DMS153 treated with DMSO at 0.1 percent for 48 hours (cell line): ENCODE results near the gene CGREF1.
A peak's percentile ranks its signal among the peaks of the same experiment; 100 is the strongest.
"Not testable (repeated sequence)": the region's sequence is repeated elsewhere in the genome, so short reads cannot be mapped to it uniquely, and the experiment has no call there.

ENCODE experiments used
- DNase-seq: peaks from one replicate; lab custom pipeline; 2025; ENCODE audit not compliant: unreplicated experiment; lab: John Stamatoyannopoulos, UW

CGREF1 gene

GRCh38 chr2:27076323-27076722 lies 42.6 kb downstream of the CGREF1 start:
- DNase-seq, result no peak

- not testable (repeated sequence) for DNase-seq
These were observed 43.4 kb downstream of the CGREF1 start for GRCh38 chr2:27075566-27075871.

GRCh38 chr2:27074738-27075565 lies 44.0 kb downstream of the CGREF1 start:
- DNase-seq, result no peak

DNA sequence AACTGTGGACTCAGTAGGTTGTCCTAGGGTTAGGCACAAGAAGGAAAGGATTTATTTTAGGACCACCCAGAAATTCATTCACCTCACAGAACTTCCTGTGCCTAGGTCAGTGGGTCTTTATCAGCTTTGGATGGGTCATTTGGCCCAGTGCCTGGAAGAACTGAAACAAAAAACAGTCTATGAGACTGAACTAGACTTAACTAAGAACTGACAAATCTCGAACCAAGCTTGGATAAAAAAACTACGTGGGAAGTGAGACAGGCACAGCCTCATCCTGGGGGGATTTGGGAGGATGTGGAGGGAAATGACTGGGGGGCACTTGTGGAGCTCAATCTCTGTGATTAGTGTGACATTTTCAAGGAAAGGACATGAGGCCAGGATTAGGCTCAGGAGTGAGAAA lies 45.1 kb downstream of the CGREF1 start:
- DNase-seq, result no peak

- no peak for DNase-seq
These were observed 46.0 kb downstream of the CGREF1 start for GRCh38 chr2:27072920-27073319.

GRCh38 chr2:27071990-27072830 lies 46.7 kb downstream of the CGREF1 start:
- no peak for DNase-seq

GRCh38 chr2:27071277-27071989 lies 47.5 kb downstream of the CGREF1 start, which contains the start of gene OST4:
OST4 (minus strand) TSS chr2:27071654.
- peak; percentile 73 for DNase-seq

- no peak for DNase-seq
These were observed 48.2 kb downstream of the CGREF1 start for GRCh38 chr2:27070653-27071276.

DNA sequence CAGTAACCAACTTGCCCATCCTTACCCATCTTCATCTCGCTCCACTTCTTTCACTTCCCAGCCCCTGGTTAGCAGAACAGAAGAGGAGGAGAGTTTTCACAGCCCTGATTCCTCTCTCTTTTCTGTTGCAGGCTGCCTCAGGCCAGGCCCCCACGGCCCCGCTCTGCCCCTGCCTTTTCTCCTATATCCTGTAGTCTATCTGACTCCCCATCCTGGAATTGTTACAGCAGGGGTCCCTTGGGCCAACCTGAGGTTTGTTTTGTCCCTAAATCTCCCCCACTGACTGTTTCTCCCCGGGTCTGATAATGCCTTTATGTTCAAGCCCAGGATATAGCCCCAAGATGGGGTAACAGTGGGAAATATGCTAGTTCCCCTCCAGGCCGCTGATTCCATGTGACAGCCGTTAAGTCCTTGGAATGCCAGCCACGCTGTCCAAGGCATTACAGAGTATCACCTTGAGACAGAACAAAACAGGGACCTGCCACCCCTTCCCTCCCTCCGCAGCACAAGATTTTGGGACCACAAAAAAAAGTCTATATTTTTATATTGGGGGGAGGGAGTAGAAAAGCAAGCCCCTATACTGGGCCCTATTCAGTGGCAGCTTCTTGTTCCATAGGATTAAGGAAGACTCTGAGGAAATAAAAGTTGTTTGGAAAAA lies 48.8 kb downstream of the CGREF1 start:
- DNase-seq, result no peak

DNA sequence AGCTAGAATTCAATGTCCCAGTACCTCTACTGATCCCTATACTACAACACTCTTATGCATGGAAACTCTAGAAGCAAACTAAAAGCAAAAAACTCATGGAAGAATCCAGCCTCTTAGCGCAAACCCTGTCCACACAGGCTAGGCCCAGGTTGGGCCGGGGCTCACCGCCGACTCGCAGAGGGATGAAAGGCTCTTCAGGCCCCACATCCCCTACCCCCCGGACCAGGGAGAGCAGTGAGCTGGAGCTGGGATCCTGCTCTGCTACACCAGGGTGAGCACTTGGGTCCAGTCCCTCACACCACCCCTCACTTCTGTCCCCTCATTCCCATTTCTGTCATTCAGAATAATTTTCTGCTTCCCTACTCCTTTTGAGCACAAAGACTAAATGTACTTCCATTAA lies 49.5 kb downstream of the CGREF1 start:
- no peak for DNase-seq

- no peak for DNase-seq
These were observed 51.5 kb downstream of the CGREF1 start for GRCh38 chr2:27067385-27067784.

GRCh38 chr2:27065128-27065527 lies 53.8 kb downstream of the CGREF1 start:
- DNase-seq, result no peak

GRCh38 chr2:27060323-27060722 lies 58.6 kb downstream of the CGREF1 start:
- no peak for DNase-seq

DNA sequence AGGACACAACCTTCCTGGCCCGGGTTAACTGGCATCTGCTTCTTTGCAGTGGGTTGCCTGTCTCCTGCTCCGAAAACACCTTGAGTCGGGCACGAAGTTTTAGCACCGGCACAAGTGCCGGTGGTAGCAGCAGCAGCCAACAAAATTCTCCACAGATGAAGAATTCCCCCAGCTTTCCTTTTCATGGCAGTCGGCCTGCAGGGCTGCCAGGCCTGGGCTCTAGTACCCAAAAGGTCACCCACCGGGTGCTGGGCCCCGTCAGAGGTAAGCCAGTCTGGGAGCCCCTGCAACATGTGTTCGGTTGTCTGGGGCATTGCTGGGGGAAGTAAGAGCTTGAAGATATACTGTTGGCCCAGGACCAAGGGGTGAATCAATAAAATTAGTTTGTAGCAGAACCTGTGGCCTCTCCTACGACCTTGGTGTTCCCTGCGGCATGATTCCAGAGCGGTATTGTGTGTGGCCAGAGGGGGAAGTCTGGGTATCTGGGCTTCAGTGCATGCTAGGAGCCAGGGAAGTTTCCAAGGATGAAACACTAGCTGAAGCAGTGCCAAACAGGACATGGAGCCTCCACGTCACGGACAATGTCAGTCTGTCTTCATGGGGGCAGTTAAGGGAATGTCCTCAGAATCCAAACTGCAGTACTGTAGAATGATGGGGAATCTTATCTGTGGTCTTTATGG lies 59.6 kb downstream of the CGREF1 start:
- no peak for DNase-seq

GRCh38 chr2:27058210-27058609 lies 60.7 kb downstream of the CGREF1 start:
- no peak for DNase-seq

DNA sequence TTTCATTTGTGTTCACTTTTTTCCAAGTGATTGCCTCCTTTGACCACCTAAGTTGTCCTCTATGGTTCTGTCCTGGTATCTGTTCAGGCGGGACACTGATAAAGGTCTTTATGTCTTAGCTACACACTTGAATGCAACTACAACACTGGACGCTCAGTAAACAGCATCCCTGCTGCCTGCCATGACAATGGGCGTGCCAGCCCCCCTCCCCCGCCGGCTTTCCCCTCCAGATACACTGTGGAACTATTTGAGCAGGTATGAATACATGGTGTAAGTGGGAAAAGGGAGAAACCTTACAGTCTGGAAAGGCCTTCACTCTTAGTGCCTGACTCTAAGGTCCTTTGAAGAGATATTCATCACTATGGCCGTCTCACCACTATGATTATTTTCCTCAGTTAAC lies 61.7 kb downstream of the CGREF1 start:
- no peak for DNase-seq

- DNase-seq, result no peak
These were observed 64.2 kb downstream of the CGREF1 start for GRCh38 chr2:27054721-27055120.

DNA sequence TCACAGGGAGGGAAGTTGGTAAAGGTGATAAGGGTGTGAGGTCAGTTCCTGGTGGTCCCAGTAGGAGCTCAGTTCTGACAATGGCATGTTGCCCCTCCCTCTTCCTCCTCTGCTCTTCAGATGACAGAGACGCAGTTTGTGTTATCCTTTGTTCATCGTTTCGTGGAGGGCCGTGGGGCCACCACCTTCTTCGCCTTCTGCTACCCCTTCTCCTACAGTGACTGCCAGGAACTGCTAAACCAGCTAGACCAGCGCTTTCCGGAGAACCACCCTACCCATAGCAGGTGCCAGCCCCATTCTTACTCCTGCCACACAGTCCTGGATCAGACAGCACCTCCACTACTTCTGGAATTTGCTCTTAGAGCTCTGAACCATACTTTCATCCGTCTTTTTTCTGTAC lies 65.2 kb downstream of the CGREF1 start:
- DNase-seq, result no peak

DNA sequence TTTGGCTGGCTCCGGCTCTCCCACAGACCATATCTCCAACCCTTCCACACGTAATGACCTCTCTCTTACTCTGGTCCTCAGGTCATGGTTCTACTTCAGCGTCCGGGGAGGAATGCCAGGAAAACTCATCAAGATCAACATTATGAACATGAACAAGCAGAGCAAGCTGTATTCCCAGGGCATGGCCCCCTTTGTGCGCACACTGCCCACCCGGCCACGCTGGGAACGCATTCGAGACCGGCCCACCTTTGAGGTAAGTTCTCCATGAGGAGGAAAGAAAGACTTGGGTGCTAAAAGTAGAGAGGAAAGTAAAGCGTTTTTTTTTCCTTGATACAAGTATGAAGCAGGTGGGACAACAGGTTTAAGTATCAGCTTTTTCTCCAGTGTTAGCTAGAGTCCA lies 65.6 kb downstream of the CGREF1 start:
- no peak for DNase-seq
